ENCODE results near the gene MRAP2.

Gene MRAP2

DNA sequence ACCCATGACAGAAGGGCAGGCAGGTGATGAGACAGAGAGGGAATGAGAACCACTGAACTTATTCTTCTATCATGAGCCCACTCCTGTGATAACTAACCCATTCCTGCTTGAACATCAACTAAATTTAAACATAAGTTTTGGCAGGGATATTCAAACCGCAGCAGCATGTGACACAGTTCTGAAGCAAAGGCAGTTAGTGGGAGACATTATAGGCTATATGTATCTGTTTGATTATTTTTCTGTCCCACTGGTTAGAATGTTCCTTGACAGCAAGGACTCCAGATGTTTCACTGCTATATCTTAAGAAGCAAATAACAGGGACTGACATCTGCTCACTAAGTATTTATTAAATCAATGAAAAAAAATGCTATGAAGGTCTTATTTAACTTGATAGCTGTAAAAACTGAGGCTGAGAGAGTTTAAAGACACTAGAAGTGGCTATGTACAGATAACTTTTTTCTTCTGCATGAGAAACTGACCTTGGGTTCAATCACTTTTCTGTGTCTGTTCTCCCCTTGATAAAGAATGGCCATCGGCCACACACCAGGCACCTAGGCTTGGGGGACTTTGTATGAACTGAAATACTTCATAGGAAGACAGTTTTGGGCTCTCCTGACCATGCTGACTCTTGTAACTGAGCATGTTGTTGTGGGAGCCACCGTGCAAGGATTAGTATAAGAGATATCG lies 102.9 kb downstream of the MRAP2 start:
- DNase-seq, result no peak

DNA sequence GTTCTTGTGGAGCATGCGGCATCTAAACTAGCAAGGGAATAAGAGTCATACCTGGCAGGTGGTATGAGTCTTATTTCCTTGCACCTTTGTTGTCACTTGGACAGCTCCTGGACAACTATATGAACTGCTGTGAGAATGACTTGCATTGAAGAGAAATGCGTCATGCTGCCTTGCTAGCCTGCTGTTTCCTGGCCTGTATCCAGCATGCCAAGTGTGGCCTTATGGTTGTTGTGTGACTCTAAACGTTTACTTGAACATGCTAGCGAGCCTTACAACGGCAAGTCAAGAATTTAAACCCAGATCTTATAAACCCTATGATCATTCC lies 103.4 kb downstream of the MRAP2 start:
- no peak for DNase-seq

DNA sequence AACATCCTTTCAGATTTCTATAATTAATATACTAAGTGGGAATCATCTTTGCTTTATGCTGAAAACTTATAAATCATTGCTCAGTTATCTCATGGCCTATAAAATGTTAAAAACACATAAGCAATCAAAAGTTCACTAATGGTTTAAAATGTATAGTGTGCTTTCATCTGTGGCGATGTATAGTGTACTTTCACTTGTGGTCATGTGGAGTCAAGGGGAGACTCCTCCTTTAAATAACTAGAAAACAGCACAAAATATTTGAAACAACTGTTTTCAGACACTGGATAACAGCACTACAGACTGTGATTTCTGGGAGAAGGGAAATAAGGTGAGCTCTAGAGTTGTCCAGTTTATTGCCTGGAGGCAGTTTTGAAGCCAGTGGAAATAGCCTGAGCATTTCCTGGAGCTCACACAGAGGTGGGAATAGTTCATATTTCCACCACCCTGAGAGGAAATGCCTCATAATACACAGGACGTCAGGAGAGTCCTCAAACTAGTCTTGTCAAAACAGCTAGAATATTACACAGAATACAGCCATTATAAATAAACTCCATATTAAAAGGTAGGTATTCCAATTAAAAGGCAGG lies 104.5 kb downstream of the MRAP2 start:
- no peak for DNase-seq

DNA sequence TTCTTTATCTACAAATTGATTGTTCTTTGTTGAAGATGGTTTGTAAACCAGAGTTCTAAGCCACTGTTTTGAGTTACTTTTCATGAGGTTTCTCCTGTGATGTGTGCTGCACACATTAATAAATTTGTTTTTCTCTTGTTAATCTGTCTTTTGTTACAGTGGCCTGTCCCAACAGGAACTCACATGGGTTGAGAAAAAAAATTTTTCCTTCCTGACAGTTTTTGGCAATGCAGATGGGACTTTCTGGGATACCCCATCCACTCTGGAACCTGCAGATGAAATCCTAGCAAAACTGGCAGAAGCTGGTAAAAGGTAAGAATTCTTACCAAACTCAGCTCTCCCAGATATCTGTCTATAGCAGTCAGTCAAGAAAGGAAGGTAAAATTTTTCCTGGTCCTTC lies 105.7 kb downstream of the MRAP2 start:
- DNase-seq, result no peak
